Measurements from ENCODE around the gene AMPD3.

The AMPD3 gene

DNA sequence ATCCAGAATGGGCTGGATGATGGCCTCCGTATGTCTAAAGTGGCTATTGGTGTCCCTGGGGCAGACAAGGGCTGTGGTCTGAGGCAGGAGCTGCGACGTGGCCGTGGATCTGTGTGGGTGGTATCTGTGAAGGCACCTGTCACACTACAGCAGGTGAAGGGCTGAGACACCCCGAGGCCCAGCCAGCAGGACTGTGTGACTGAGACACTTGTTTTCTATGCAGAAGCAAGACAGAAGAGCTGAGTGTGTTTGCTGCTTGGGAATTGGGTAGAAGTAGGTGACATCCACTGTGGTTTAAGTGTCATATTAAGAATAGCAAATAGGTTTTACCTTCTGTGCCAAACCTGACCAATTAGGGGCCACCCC, 35.0 kb downstream of the AMPD3 start:
- no peak for DNase-seq

DNA sequence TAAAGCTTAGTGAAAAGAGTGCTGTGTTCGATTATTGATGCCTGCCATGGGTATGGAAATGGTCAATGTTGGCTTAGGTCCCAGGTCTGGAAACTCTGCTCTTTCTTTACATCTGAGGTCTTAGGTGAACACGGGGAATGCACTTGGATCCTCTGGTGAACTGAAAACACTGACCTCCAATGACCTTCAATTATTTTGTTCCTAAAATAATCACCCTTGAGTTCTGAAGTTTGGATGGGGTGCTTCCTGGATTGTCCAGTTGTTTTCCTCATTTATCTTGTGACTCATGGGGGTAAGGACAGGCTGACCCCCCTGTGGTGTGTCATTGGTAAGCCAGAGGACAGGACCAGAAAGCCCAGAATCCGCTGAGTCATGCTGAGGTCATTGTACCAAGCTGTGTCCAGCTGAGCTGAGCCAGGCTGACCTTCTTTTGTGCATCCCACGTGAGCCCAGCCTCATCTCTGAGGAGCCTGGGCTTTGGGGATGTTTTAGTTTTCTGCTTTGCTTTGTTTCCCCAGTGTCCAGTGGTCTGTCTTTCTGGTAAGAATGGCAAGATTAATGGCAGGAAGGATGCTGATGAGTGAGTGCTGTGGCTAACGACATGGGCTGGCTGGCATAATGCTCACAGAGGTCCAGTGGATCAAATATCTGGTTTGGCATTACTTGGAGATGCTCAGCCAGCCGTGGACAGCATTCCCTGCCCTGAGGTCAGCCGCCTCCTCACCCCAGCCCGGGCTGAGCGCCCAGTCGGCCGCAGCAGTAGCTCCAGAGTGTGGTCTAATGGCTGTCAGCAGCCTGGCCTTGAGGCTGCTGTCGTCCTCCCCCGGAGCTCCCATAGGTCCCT, 35.6 kb downstream of the AMPD3 start:
- DNase-seq = peak; percentile 65

- no peak for DNase-seq
Measured at GRCh38 chr11:10492084-10492483, 37.0 kb downstream of the AMPD3 start.

DNA sequence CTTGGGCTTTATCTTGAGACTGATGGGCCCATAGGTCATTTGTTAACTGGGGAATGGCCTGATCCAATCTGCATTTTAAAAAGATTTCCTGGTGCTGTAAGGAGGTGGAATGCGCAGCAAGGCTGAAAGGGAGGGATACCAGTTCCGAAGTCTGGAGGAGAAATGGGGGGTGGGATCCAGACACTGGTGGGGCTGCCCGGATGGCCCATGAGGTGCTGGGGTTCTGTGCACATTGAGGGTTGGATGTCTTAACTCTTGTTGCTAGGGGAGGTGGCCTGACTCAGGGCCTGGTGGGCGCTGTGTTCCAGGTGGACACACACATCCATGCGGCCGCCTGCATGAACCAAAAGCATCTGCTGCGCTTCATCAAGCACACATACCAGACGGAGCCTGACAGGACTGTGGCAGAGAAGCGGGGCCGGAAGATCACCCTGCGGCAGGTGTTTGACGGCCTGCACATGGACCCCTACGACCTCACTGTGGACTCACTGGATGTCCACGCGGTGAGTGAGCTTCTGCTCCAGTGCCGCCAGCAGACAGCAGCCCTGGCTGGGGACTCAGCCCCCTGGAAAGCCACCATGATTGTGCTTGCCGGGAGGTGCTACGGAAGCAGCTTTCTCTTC, 38.1 kb downstream of the AMPD3 start:
- no peak for DNase-seq

DNA sequence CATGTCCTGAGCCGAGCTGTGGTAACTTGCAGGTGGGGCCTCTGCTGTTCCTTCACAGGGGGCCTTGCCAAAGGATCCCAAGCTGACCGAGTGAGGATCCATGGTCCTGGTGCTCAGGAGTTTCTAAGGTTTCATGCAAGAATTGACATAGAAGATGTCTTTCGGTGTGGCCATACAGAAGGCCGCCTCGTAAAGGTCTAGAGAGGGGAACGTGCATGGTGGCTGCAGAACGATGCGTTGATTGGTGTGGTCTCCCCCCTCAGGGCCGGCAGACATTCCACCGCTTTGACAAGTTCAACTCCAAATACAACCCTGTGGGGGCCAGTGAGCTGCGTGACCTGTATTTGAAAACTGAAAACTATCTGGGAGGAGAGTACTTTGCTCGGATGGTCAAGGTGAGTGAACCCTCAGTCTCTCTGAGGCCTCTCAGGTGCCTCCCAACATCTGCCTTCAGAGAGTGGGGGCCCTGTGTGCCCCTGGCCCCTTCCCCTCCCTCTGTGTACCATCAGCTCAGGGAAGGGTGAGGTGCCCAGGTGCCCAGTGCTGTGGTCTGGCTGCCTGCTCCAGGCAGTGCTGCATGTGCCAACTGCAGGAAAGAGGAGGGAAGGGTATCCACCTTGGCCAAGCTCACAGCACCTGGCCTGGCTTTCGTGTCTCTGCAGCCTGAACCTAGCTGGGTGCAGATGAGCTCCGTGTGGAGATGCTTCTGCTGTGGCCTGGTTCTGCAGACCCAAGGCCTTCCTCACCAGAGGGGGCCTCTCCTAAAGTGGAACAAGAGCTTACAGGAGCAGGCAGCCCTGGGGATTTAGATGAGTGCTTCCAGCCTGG, 39.8 kb downstream of the AMPD3 start:
- no peak for DNase-seq

DNA sequence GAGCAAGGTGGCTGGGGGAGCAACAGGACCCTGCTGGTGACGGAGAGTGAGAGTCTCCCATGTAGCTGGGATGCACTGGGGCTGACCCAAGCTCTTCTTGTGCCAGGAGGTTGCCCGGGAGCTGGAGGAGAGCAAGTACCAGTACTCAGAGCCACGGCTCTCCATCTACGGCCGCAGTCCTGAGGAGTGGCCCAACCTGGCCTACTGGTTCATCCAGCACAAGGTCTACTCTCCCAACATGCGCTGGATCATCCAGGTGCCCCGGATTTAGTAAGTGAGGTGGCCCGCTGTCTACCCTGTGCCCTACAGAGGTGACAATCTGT, 40.4 kb downstream of the AMPD3 start:
- DNase-seq = no peak

DNA sequence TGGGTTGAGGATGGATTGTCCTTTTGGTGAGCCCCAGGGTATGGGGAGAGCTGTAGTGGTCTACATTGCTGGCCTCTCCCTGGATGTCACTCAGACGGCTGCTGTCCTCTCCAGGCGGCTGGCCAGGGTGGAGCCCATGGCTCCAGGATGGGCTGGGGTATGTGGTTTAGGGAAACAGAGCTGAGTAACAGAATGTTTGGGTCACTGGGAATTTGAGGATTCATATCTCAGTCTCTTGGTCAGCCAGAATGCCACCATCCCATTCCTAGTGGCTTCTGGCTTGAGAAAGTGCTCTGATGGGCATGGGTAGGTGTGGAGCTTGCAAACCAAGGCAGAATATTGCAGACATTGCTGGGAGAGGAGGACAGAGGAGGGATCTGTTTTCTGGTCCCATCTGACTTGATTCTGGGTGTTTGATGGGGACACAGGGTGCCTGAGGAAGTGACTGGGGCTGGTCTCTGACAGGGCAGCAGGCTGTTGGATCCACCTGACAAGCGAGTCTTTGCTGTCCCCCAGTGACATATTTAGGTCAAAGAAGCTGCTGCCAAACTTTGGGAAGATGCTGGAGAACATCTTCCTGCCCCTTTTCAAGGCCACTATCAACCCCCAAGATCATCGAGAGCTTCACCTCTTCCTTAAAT, 41.4 kb downstream of the AMPD3 start:
- no peak for DNase-seq

- DNase-seq = no peak
Measured at GRCh38 chr11:10497371-10498021, 42.4 kb downstream of the AMPD3 start.

DNA sequence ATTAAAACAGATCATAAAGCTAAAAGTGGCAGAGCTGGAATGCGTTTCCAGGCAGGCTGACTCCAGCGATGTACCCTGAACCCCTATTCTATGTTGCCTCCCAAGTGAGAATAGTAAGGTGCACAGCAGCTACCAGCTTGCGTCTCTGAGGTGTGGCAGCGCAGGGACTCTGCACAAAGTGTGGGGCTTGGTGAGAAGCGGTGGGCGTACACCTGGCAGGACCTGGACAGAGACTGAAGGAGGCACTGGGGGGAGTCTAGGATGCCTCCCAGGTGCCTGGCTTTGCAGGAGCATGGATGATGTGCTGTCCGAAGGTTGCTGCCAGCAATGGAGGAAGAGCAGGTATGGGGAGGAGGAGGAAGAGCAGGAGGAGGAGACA, 42.9 kb downstream of the AMPD3 start:
- DNase-seq = no peak

GRCh38 chr11:10498426-10499250, 43.6 kb downstream of the AMPD3 start:
- no peak for DNase-seq

- DNase-seq = no peak
Measured at GRCh38 chr11:10499452-10499851, 44.4 kb downstream of the AMPD3 start.

GRCh38 chr11:10499874-10500601, 45.0 kb downstream of the AMPD3 start:
- DNase-seq = no peak

- no peak for DNase-seq
Measured at GRCh38 chr11:10500757-10501684, 46.0 kb downstream of the AMPD3 start.

DNA sequence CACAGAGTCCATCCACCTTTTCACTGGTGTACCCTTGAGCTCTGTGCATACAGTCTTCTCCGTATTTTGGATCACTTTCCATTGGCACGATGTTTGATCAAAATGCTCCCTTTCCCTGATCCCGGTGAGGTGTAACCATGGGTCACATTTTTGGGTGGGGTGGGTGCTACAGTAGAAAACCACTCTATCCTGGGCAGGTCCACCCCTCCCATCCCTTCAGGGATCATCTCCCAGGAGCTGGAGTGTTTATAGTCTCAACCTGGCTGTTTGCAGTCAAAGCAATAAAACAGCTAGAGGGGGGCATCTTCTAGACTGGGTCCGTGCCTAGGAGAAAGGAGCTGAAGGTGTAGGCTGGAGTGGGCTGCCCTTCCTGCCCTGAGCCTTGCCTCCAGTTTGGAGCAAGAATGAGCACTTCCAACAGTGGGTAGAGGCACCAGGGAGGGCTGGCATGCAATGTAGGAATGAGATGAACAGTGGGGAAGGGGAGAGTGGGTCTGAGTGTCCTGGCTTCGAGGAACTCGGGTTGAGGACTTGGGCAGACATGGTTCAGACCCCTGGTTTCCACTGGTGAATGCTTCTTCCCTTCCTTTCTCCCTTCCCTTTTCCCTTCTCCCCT, 47.1 kb downstream of the AMPD3 start:
- no peak for DNase-seq

- DNase-seq = no peak
Measured at GRCh38 chr11:10502770-10503169, 47.7 kb downstream of the AMPD3 start.

DNA sequence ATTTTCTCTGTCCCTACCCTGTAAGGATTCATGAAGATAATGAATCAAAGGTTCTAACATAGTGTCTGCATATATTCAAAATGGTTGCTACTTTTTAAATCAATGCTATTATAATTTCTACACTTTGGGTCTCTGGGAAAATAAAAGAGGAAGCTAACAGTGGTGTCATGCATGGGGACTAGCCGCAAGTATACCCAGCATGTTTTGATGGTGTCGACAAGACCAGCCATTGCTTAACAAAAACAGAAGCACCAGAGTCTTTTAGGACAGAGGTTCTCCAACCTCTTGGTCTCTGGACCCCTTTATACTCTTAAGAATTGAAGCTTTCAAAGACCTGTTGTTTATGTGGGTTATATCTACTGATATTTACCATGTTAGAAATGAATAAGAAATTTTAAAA, 48.2 kb downstream of the AMPD3 start:
- DNase-seq = peak; percentile 9

- DNase-seq = no peak
Measured at GRCh38 chr11:10503777-10504480, 48.9 kb downstream of the AMPD3 start.

GRCh38 chr11:10504490-10504889, 49.4 kb downstream of the AMPD3 start:
- no peak for DNase-seq

Data from OCI-M1 (cell line).